ENCODE measurements around the gene XPO6.

DNA sequence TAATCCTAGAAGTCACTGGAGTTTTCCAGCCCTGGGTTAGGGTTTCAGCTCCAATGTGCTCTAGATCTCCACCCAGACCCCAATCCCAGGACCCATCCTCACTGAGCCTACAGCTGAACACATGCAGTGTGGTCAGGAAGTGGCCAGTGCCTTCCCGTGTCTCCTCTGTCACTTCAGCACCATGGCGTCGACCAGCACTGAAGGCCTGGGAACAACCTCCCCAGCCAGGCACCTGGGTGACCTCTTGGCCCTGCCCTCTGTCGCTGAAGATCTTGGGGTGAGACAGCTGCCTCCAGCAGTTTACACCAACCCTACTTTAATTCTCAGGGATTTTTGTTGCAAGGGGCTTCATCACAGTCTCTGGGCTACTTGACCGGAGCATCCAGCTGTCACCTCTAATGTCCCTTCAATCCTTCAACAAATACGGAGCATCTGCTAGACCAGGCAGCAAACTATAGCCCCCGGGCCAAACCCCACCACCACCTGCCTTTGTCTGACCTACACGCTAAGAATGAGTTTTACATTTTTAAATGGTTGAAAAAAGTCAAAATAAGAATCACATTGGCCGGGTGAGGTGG, 130.3 kb downstream of the XPO6 start:
- TF ChIP-seq PKNOX1 (IDR thresholded peaks at IDR 0.05): no peak
- no peak for TF ChIP-seq TARDBP (IDR thresholded peaks at IDR 0.05)
- no peak for TF ChIP-seq FOXM1 (IDR thresholded peaks at IDR 0.05; ENCODE audit: borderline replicate concordance)
- TF ChIP-seq SP1 (IDR thresholded peaks at IDR 0.05): no peak
- TF ChIP-seq SUZ12 (IDR thresholded peaks at IDR 0.05): no peak
- TF ChIP-seq LEF1 (IDR thresholded peaks at IDR 0.05; ENCODE audit: borderline replicate concordance): no peak
- no peak for TF ChIP-seq BHLHE40 (IDR thresholded peaks at IDR 0.05; ENCODE audit: borderline replicate concordance)
- no peak for TF ChIP-seq HDGF (IDR thresholded peaks at IDR 0.05; ENCODE audit: borderline replicate concordance)
- TF ChIP-seq ELF4 (IDR thresholded peaks at IDR 0.05): no peak
- no peak for TF ChIP-seq ARNT (IDR thresholded peaks at IDR 0.05)
- TF ChIP-seq CTBP1 (IDR thresholded peaks at IDR 0.05; ENCODE audit: borderline replicate concordance): no peak
- TF ChIP-seq FOXK2 (IDR thresholded peaks at IDR 0.05): no peak

Data from HEK293T (cell line).